Uterus (tissue), 2 donors: Measurements from ENCODE around the gene GRAMD1C.

Experiments used
- POLR2A ChIP-seq, 2 donors: fragments of 450-650 bp; IDR thresholded peaks; one replicate each; pipeline ENCODE4 v1.6.1; 2016; ENCODE audit warnings: antibody characterized with exemption in 2 of 2, mild to moderate bottlenecking in 1 of 2, moderate library complexity in 1 of 2
- TF ChIP-seq, protein P1 (sequence below), 4 experiments: fragments of 200-600 bp in 2 of 4; fragments of 450-650 bp in 2 of 4; sonication (generic) in 2 of 4; IDR thresholded peaks; one replicate each; pipeline ENCODE4 v1.5.1; 2016 to 2019; ENCODE audit warnings: antibody characterized with exemption in 4 of 4, mild to moderate bottlenecking in 2 of 4, moderate library complexity in 1 of 4

DNA sequence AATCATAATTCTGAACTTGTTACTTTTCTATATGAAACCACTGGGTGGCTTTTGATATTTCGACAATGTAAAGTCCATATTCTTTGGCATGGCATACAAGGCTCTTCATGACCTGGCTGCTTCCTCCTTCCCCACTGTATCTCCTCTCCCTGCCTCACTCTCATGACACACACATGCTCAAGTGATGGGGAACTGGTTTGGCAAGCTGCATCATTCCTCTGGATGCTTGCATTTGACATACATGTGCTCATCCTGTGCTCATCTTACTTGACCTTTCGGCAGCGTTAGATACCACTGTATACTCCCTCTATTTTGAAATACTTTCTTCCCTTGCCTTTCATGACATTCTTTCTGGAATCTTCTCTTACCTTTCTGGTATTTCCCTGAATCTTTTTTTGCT is 57.4 kb downstream of the GRAMD1C start:
- TF ChIP-seq, protein P1, sequence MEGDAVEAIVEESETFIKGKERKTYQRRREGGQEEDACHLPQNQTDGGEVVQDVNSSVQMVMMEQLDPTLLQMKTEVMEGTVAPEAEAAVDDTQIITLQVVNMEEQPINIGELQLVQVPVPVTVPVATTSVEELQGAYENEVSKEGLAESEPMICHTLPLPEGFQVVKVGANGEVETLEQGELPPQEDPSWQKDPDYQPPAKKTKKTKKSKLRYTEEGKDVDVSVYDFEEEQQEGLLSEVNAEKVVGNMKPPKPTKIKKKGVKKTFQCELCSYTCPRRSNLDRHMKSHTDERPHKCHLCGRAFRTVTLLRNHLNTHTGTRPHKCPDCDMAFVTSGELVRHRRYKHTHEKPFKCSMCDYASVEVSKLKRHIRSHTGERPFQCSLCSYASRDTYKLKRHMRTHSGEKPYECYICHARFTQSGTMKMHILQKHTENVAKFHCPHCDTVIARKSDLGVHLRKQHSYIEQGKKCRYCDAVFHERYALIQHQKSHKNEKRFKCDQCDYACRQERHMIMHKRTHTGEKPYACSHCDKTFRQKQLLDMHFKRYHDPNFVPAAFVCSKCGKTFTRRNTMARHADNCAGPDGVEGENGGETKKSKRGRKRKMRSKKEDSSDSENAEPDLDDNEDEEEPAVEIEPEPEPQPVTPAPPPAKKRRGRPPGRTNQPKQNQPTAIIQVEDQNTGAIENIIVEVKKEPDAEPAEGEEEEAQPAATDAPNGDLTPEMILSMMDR (IDR thresholded peaks at IDR 0.05) = no peak
- no peak for TF ChIP-seq POLR2A (IDR thresholded peaks at IDR 0.05)
